Measurements from ENCODE around the gene PRKCI.
A peak's percentile ranks its signal among the peaks of the same experiment; 100 is the strongest.
"Not testable (repeated sequence)": the region's sequence is repeated elsewhere in the genome, so short reads cannot be mapped to it uniquely, and the experiment has no call there.

- not testable (repeated sequence) for TF ChIP-seq RFX5 (IDR thresholded peaks at IDR 0.05; ENCODE audit: low read depth, low read length); SMC3 (IDR thresholded peaks at IDR 0.05; ENCODE audit: low read depth, low read length); POLR2A (IDR thresholded peaks at IDR 0.05; ENCODE audit: low read depth, low read length); BHLHE40 (IDR thresholded peaks at IDR 0.05; ENCODE audit: low read depth, low read length); CEBPB (IDR thresholded peaks at IDR 0.05; ENCODE audit: low read depth, low read length); ELK1 (IDR thresholded peaks at IDR 0.05; ENCODE audit: borderline replicate concordance, low read depth, low read length); FOS (IDR thresholded peaks at IDR 0.05; ENCODE audit: low read depth, low read length); MXI1 (IDR thresholded peaks at IDR 0.05; ENCODE audit: borderline replicate concordance, low read depth, low read length); RCOR1 (IDR thresholded peaks at IDR 0.05; ENCODE audit: insufficient replicate concordance, low read length); NFE2L2 (IDR thresholded peaks at IDR 0.05; ENCODE audit: low read depth, low read length); CHD1 (IDR thresholded peaks at IDR 0.05; ENCODE audit: low read depth, low read length)
- TF ChIP-seq, protein P1, sequence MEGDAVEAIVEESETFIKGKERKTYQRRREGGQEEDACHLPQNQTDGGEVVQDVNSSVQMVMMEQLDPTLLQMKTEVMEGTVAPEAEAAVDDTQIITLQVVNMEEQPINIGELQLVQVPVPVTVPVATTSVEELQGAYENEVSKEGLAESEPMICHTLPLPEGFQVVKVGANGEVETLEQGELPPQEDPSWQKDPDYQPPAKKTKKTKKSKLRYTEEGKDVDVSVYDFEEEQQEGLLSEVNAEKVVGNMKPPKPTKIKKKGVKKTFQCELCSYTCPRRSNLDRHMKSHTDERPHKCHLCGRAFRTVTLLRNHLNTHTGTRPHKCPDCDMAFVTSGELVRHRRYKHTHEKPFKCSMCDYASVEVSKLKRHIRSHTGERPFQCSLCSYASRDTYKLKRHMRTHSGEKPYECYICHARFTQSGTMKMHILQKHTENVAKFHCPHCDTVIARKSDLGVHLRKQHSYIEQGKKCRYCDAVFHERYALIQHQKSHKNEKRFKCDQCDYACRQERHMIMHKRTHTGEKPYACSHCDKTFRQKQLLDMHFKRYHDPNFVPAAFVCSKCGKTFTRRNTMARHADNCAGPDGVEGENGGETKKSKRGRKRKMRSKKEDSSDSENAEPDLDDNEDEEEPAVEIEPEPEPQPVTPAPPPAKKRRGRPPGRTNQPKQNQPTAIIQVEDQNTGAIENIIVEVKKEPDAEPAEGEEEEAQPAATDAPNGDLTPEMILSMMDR (conservative IDR thresholded peaks at IDR 0.05; ENCODE audit: low read depth, low read length) = not testable (repeated sequence)
- TF ChIP-seq MAFK (IDR thresholded peaks at IDR 0.05; ENCODE audit: low read depth, low read length) = 0 out of 2 replicates have a peak, but pooled peaks have one; percentile 21
Observed at GRCh38 chr3:170327868-170328548, 105.8 kb downstream of the PRKCI start.
